Right atrium auricular region (tissue), 2 donors: ENCODE data around the gene KCNH5. TPM values are rescaled to one million over a fixed set of nuclear protein-coding genes. Genes with fewer than 3 reads are reported as not detected.

Experiments used
- DNase-seq: peaks from one replicate; pipeline ENCODE4 v3.0.0-alpha.2; 2019; ENCODE audit warnings: low spot score
- H3K27ac ChIP-seq, 2 donors: fragments of 200-600 bp; sonication (generic); 1 replicate in 1 of 2; 2 replicates in 1 of 2; pipeline ENCODE4 v1.5.1; 2016 to 2019
- H3K27me3 ChIP-seq, 2 donors: fragments of 200-600 bp; sonication (generic); one replicate each; pipeline versions ENCODE4 v1.5.1 to v1.6.0; 2017 to 2019
- H3K36me3 ChIP-seq: fragments of 200-600 bp; sonication (generic); one replicate; pipeline ENCODE4 v1.5.1; 2016
- H3K4me1 ChIP-seq, 2 donors: fragments of 200-600 bp; sonication (generic); one replicate each; pipeline versions ENCODE4 v1.5.1 to v1.6.0; 2017 to 2019
- H3K4me3 ChIP-seq, 2 donors: fragments of 200-600 bp; sonication (generic); 1 replicate in 1 of 2; 2 replicates in 1 of 2; pipeline ENCODE4 v1.5.1; 2017 to 2019; ENCODE audit warnings: mild to moderate bottlenecking in 1 of 2, moderate library complexity in 1 of 2
- H3K9me3 ChIP-seq, 2 donors: fragments of 200-600 bp; sonication (generic); one replicate each; pipeline ENCODE4 v1.5.1; 2019
- CTCF ChIP-seq, 2 donors: fragments of 200-600 bp; sonication (generic); IDR thresholded peaks; one replicate each; pipeline ENCODE4 v1.5.1; 2019; ENCODE audit warnings: antibody characterized with exemption in 2 of 2
- total RNA-seq, 2 donors: library from RNA; depleted of rRNA; stranded (reverse); fragments of >200 nt; gene quantifications; one replicate each; pipeline ENCODE4 v1.1.0, GENCODE V29; 2016

The KCNH5 gene
- total RNA-seq, 2 donors from 2014 or later: 1.3 TPM; not detected in 1

- TF ChIP-seq CTCF (IDR thresholded peaks at IDR 0.05): no peak
- no peak for DNase-seq
- Histone ChIP-seq H3K27ac (no peak overlapping the region), H3K4me1 (no peaks in the 10 kb centered on the region), H3K4me3 (no peak overlapping the region), H3K9me3 (no peaks in the 10 kb centered on the region), H3K27me3 (no peaks in the 10 kb centered on the region), H3K36me3 (no peaks in the 10 kb centered on the region)
Observed at GRCh38 chr14:63014621-63015020, 30.6 kb downstream of the KCNH5 start.

GRCh38 chr14:63012171-63012570 is 33.1 kb downstream of the KCNH5 start:
- no peaks in the 10 kb centered on the region for H3K27me3 ChIP-seq
- no peak overlapping the region for H3K27ac ChIP-seq
- H3K4me3 ChIP-seq: no peak overlapping the region
- no peaks in the 10 kb centered on the region for H3K36me3 ChIP-seq
- no peaks in the 10 kb centered on the region for H3K9me3 ChIP-seq
- H3K4me1 ChIP-seq: no peaks in the 10 kb centered on the region
- DNase-seq: no peak
- TF ChIP-seq CTCF (IDR thresholded peaks at IDR 0.05): no peak

GRCh38 chr14:63011623-63012022 is 33.6 kb downstream of the KCNH5 start:
- Histone ChIP-seq H3K4me3 (no peak overlapping the region), H3K27me3 (no peaks in the 10 kb centered on the region), H3K36me3 (no peaks in the 10 kb centered on the region), H3K9me3 (no peaks in the 10 kb centered on the region), H3K27ac (no peak overlapping the region), H3K4me1 (no peaks in the 10 kb centered on the region)
- no peak for TF ChIP-seq CTCF (IDR thresholded peaks at IDR 0.05)
- DNase-seq: no peak

GRCh38 chr14:63009495-63009894 is 35.8 kb downstream of the KCNH5 start:
- no peaks in the 10 kb centered on the region for H3K9me3 ChIP-seq
- no peak for DNase-seq
- H3K4me3 ChIP-seq: no peak overlapping the region
- no peaks in the 10 kb centered on the region for H3K4me1 ChIP-seq
- no peak overlapping the region for H3K27ac ChIP-seq
- H3K27me3 ChIP-seq: no peaks in the 10 kb centered on the region
- TF ChIP-seq CTCF (IDR thresholded peaks at IDR 0.05): no peak
- no peaks in the 10 kb centered on the region for H3K36me3 ChIP-seq

GRCh38 chr14:63006531-63006930 is 38.7 kb downstream of the KCNH5 start:
- Histone ChIP-seq H3K27me3 (no peaks in the 10 kb centered on the region), H3K4me3 (no peak overlapping the region), H3K9me3 (no peaks in the 10 kb centered on the region), H3K4me1 (no peaks in the 10 kb centered on the region), H3K36me3 (no peaks in the 10 kb centered on the region), H3K27ac (no peak overlapping the region)
- no peak for DNase-seq
- TF ChIP-seq CTCF (IDR thresholded peaks at IDR 0.05): no peak

- H3K9me3 ChIP-seq: no peaks in the 10 kb centered on the region
- DNase-seq: no peak
- no peaks in the 10 kb centered on the region for H3K4me1 ChIP-seq
- TF ChIP-seq CTCF (IDR thresholded peaks at IDR 0.05): no peak
- no peak overlapping the region for H3K4me3 ChIP-seq
- H3K27ac ChIP-seq: no peak overlapping the region
- H3K36me3 ChIP-seq: no peaks in the 10 kb centered on the region
- H3K27me3 ChIP-seq: no peaks in the 10 kb centered on the region
Observed at GRCh38 chr14:62994096-62994495, 51.2 kb downstream of the KCNH5 start.
